H1 (cell line): ENCODE measurements around the gene PPM1N. TPM values are rescaled to one million over a fixed set of nuclear protein-coding genes. Genes with fewer than 3 reads are reported as not detected.

Experiments used
- CTCF ChIA-PET: fragments of 300-600 bp; sonication (Branson Sonifier 250); formaldehyde crosslinking; loops from one replicate; lab custom pipeline; 2021; ENCODE audit not compliant: partially characterized antibody; lab: Charles Lee
- POLR2A ChIA-PET: fragments of 300-600 bp; sonication (Branson Sonifier 250); formaldehyde crosslinking; loops from one replicate; lab custom pipeline; 2021; ENCODE audit warnings: inconsistent platforms; ENCODE audit not compliant: partially characterized antibody; lab: Charles Lee
- DNase-seq, 2 experiments: peaks; one replicate each; pipeline versions ENCODE4 v3.0.0 to v3.0.0-alpha.2; 2010 to 2022; ENCODE audit warnings: low spot score in 2 of 2, low read depth in 1 of 2, mixed read lengths in 1 of 2
- FAIRE-seq: peaks from 2 replicates; lab custom pipeline; 2011; peaks lifted over from hg19 to GRCh38; lab: Jason Lieb, UNC
- H2AFZ ChIP-seq: 2 replicates; pipeline ENCODE4 v1.8.1; 2012; ENCODE audit warnings: low read length, inconsistent platforms
- H2AK5ac ChIP-seq: 2 replicates; pipeline ENCODE4 v1.6.1; 2013; ENCODE audit warnings: low read depth, low read length
- H2BK120ac ChIP-seq: replicated peaks from 2 replicates; pipeline ENCODE3; 2013; ENCODE audit warnings: low read depth, low read length, inconsistent platforms
- H2BK12ac ChIP-seq: 2 replicates; pipeline ENCODE4 v1.6.1; 2013; ENCODE audit warnings: low read depth, low read length
- H2BK15ac ChIP-seq: 2 replicates; pipeline ENCODE4 v1.6.1; 2013; ENCODE audit warnings: low read length
- H2BK20ac ChIP-seq: 2 replicates; pipeline ENCODE4 v1.6.1; 2013; ENCODE audit warnings: low read length
- H2BK5ac ChIP-seq: 2 replicates; pipeline ENCODE4 v1.6.1; 2013; ENCODE audit warnings: low read depth, low read length
- H3K14ac ChIP-seq: 2 replicates; pipeline ENCODE4 v1.6.1; 2013; ENCODE audit warnings: inconsistent platforms; ENCODE audit not compliant: insufficient read length
- H3K18ac ChIP-seq: 2 replicates; pipeline ENCODE4 v1.6.1; 2013; ENCODE audit warnings: low read length; ENCODE audit errors: extremely low read depth
- H3K23ac ChIP-seq: 2 replicates; pipeline ENCODE4 v1.6.1; 2013; ENCODE audit warnings: inconsistent platforms; ENCODE audit not compliant: insufficient read length
- H3K23me2 ChIP-seq: 2 replicates; pipeline ENCODE4 v1.6.1; 2013; ENCODE audit warnings: low read depth, low read length
- H3K27ac ChIP-seq: 2 replicates; pipeline ENCODE4 v1.6.1; 2011; ENCODE audit warnings: low read depth, low read length, inconsistent platforms
- H3K27me3 ChIP-seq, 4 experiments: replicated peaks in 1 of 4; 1 replicate in 1 of 4; 2 replicates in 3 of 4; pipeline versions ENCODE4 v1.6.1 to v1.8.1; 2011 to 2013; ENCODE audit warnings: low read length in 3 of 4, mild to moderate bottlenecking in 3 of 4, inconsistent platforms in 2 of 4, mixed read lengths in 2 of 4, moderate library complexity in 1 of 4; ENCODE audit not compliant: control insufficient read depth in 3 of 4, insufficient read depth in 3 of 4; ENCODE audit errors: extremely low read depth in 1 of 4
- H3K36me3 ChIP-seq, 4 experiments: 2 replicates each; pipeline versions ENCODE4 v1.6.1 to v1.8.1; 2011 to 2013; ENCODE audit warnings: mild to moderate bottlenecking in 4 of 4, low read length in 3 of 4, moderate library complexity in 2 of 4, control low read depth in 1 of 4, inconsistent platforms in 1 of 4; ENCODE audit not compliant: insufficient read depth in 4 of 4, control insufficient read depth in 2 of 4
- H3K4ac ChIP-seq: replicated peaks from 2 replicates; pipeline ENCODE3; 2013; ENCODE audit warnings: low read length, low read depth, mixed read lengths, inconsistent platforms; ENCODE audit not compliant: insufficient read length
- H3K4me1 ChIP-seq, 4 experiments: replicated peaks in 1 of 4; 1 replicate in 1 of 4; 2 replicates in 3 of 4; pipeline versions ENCODE4 v1.6.1 to v1.8.1; 2011 to 2013; ENCODE audit warnings: low read length in 3 of 4, inconsistent platforms in 2 of 4, mixed read lengths in 1 of 4; ENCODE audit not compliant: insufficient read depth in 4 of 4, control insufficient read depth in 3 of 4
- H3K4me2 ChIP-seq, 2 experiments: 2 replicates each; pipeline versions ENCODE4 v1.6.1 to v1.8.1; 2011 to 2013; ENCODE audit warnings: low read depth in 2 of 2, low read length in 2 of 2, control low read depth in 1 of 2, inconsistent platforms in 1 of 2, mild to moderate bottlenecking in 1 of 2; ENCODE audit not compliant: insufficient read depth in 1 of 2
- H3K4me3 ChIP-seq, 4 experiments: fragments of 200-600, 300-600 bp in 1 of 4; sonication (generic), shearing (Covaris generic), sonication (Bioruptor Twin) in 1 of 4; 2 replicates each; pipeline versions ENCODE4 v1.5.1 to v1.8.1; 2011 to 2016; ENCODE audit warnings: low read length in 4 of 4, low read depth in 3 of 4, control low read depth in 2 of 4, inconsistent platforms in 2 of 4, mild to moderate bottlenecking in 2 of 4, mixed read lengths in 1 of 4, moderate library complexity in 1 of 4; ENCODE audit not compliant: insufficient read depth in 2 of 4; ENCODE audit errors: extremely low read depth in 1 of 4
- H3K56ac ChIP-seq: replicated peaks from 2 replicates; pipeline ENCODE3; 2013; ENCODE audit warnings: low read depth, mild to moderate bottlenecking, mixed read lengths, low read length, inconsistent platforms; ENCODE audit not compliant: insufficient read length
- H3K79me1 ChIP-seq: 2 replicates; pipeline ENCODE4 v1.6.1; 2013; ENCODE audit warnings: low read depth, low read length, control low read depth
- H3K79me2 ChIP-seq, 2 experiments: 2 replicates each; pipeline versions ENCODE4 v1.6.1 to v1.8.1; 2012 to 2013; ENCODE audit warnings: low read length in 2 of 2, mild to moderate bottlenecking in 2 of 2, inconsistent platforms in 1 of 2; ENCODE audit not compliant: insufficient read depth in 2 of 2, control insufficient read depth in 1 of 2
- H3K9ac ChIP-seq, 4 experiments: replicated peaks in 1 of 4; 1 replicate in 1 of 4; 2 replicates in 3 of 4; pipeline versions ENCODE4 v1.6.1 to v1.8.1; 2011 to 2013; ENCODE audit warnings: low read depth in 3 of 4, low read length in 3 of 4, control low read depth in 2 of 4, mild to moderate bottlenecking in 2 of 4, moderate library complexity in 2 of 4, inconsistent platforms in 1 of 4; ENCODE audit errors: extremely low read depth in 1 of 4
- H3K9me3 ChIP-seq, 2 experiments: 2 replicates each; pipeline versions ENCODE4 v1.6.1 to v1.8.1; 2012 to 2013; ENCODE audit warnings: mild to moderate bottlenecking in 2 of 2, moderate library complexity in 2 of 2, control low read depth in 1 of 2, inconsistent platforms in 1 of 2, low read depth in 1 of 2, low read length in 1 of 2, mixed read lengths in 1 of 2; ENCODE audit not compliant: insufficient read depth in 2 of 2
- H4K20me1 ChIP-seq, 2 experiments: replicated peaks in 1 of 2; 2 replicates each; pipeline versions ENCODE3 to v1.8.1; 2011 to 2013; ENCODE audit warnings: inconsistent platforms in 2 of 2, low read length in 2 of 2, mild to moderate bottlenecking in 1 of 2; ENCODE audit not compliant: insufficient read depth in 2 of 2, control insufficient read depth in 1 of 2
- H4K5ac ChIP-seq: 2 replicates; pipeline ENCODE4 v1.6.1; 2013; ENCODE audit warnings: low read length, low read depth, mixed read lengths, inconsistent platforms; ENCODE audit not compliant: insufficient read length
- H4K8ac ChIP-seq: 2 replicates; pipeline ENCODE4 v1.8.0; 2013; ENCODE audit warnings: mild to moderate bottlenecking, moderate library complexity, low read length, inconsistent platforms; ENCODE audit not compliant: insufficient read depth; ENCODE audit errors: extremely low read depth
- H4K91ac ChIP-seq: replicated peaks from 2 replicates; pipeline ENCODE3; 2013; ENCODE audit warnings: low read length, mixed read lengths, inconsistent platforms; ENCODE audit not compliant: insufficient read length
- ATF3 ChIP-seq: IDR thresholded peaks from 2 replicates; pipeline ENCODE4 v1.6.1; 2011; ENCODE audit warnings: low read depth, mild to moderate bottlenecking, low read length; ENCODE audit not compliant: insufficient read depth
- E2F6 ChIP-seq: IDR thresholded peaks from 2 replicates; pipeline ENCODE4 v1.6.1; 2012; ENCODE audit warnings: inconsistent platforms
- EGR1 ChIP-seq: IDR thresholded peaks from 2 replicates; pipeline ENCODE4 v1.6.1; 2011; ENCODE audit warnings: low read depth, low read length, borderline replicate concordance
- EP300 ChIP-seq, 2 experiments: IDR thresholded peaks; 1 replicate in 1 of 2; 2 replicates in 1 of 2; pipeline ENCODE4 v1.6.1; 2011 to 2012; ENCODE audit warnings: low read depth in 2 of 2, low read length in 2 of 2, mild to moderate bottlenecking in 2 of 2, borderline replicate concordance in 1 of 2, inconsistent platforms in 1 of 2, moderate library complexity in 1 of 2
- HDAC6 ChIP-seq: IDR thresholded peaks from one replicate; pipeline ENCODE4 v1.7.1; 2012; ENCODE audit warnings: low read depth, mild to moderate bottlenecking, inconsistent platforms, low read length, moderate library complexity
- MAFK ChIP-seq: IDR thresholded peaks from 2 replicates; pipeline ENCODE4 v1.6.1; 2012; ENCODE audit warnings: low read depth, mild to moderate bottlenecking, improper control_type of control experiment, low read length
- SP2 ChIP-seq: IDR thresholded peaks from 2 replicates; pipeline ENCODE4 v1.6.1; 2012; ENCODE audit warnings: mild to moderate bottlenecking, low read length, inconsistent platforms
- SP4 ChIP-seq: IDR thresholded peaks from 2 replicates; pipeline ENCODE4 v1.6.1; 2012; ENCODE audit warnings: low read length, inconsistent platforms
- SRF ChIP-seq: IDR thresholded peaks from 2 replicates; pipeline ENCODE4 v1.6.1; 2011; ENCODE audit warnings: mild to moderate bottlenecking, low read depth, low read length, moderate library complexity
- TAF1 ChIP-seq: IDR thresholded peaks from 2 replicates; pipeline ENCODE4 v1.6.1; 2011; ENCODE audit warnings: mild to moderate bottlenecking, low read depth, low read length
- TCF12 ChIP-seq: IDR thresholded peaks from 2 replicates; pipeline ENCODE4 v1.6.1; 2011; ENCODE audit warnings: low read depth, mild to moderate bottlenecking, low read length
- WGBS, 2 experiments: shearing (Covaris generic) in 1 of 2; methylation state at CpG; one replicate each; pipeline versions ENCODE4 v1.1.6 to v1.1.7; 2013 to 2015; ENCODE audit warnings: low lambda C conversion rate in 2 of 2, mixed read lengths in 2 of 2, inconsistent platforms in 1 of 2, low coverage in 1 of 2, missing lambda C conversion rate in 1 of 2; ENCODE audit not compliant: insufficient replicate concordance in 2 of 2, insufficient coverage in 1 of 2, insufficient read length in 1 of 2; ENCODE audit errors: extremely low coverage in 1 of 2, missing lambda C conversion rate in 1 of 2; 5-methylcytosine and 5-hydroxymethylcytosine counted together
- polyA plus RNA-seq, 7 experiments: library from polyadenylated mRNA; depleted of rRNA in 3 of 7; stranded (reverse) in 5 of 7; unstranded in 2 of 7; fragments of >200 nt in 5 of 7; fragments of 200-250 nt in 2 of 7; gene quantifications; 1 replicate in 5 of 7; 2 replicates in 1 of 7; 4 replicates in 1 of 7; pipeline versions ENCODE4 v1.2.1 to v1.2.3, GENCODE V29; 2011 to 2013; ENCODE audit warnings: missing spikeins in 2 of 7, mixed read lengths in 2 of 7
- total RNA-seq: library from RNA; stranded (reverse); fragmentation: NEBNext Ultra II Directional; extraction: Animal tissue kit (Norgen Biotek cat#: 25700); gene quantifications from 2 replicates; pipeline ENCODE4 v1.2.1, GENCODE V29; 2021

PPM1N gene
- total and polyA plus RNA-seq, 2 of the 8 experiments (the other 6 are each of a cell fraction or from before 2014, with no cell fraction given), result 12.2 to 14.4 TPM

- Histone ChIP-seq H3K9ac (no peak overlapping the region), H3K14ac (no peak overlapping the region), H3K4me3 (no peak overlapping the region), H3K23me2 (no peaks in the 10 kb centered on the region), H3K23ac (no peak overlapping the region), H2BK20ac (no peak overlapping the region), H2AK5ac (no peak overlapping the region), H2BK120ac (no peak overlapping the region), H4K8ac (no peak overlapping the region), H3K4me1 (no peaks in the 10 kb centered on the region), H2BK5ac (no peak overlapping the region), H3K18ac (no peak overlapping the region), H2AFZ (no peak overlapping the region), H4K20me1 (peaks cover 16 to 30% of the 10 kb centered on the region in 2 experiments), H3K79me2 (peaks cover 11 to 42% of the 10 kb centered on the region in 2 experiments; a peak in 3 of 4 replicates), H3K56ac (no peak overlapping the region), H2BK12ac (no peak overlapping the region), H2BK15ac (no peak overlapping the region), H3K27me3 (no peaks in the 10 kb centered on the region), H3K4me2 (no peak overlapping the region), H3K79me1 (peaks cover 24% of the 10 kb centered on the region), H3K4ac (no peak overlapping the region), H3K9me3 (no peaks in the 10 kb centered on the region), H4K5ac (no peak overlapping the region), H4K91ac (no peak overlapping the region), H3K27ac (no peak overlapping the region), H3K36me3 (peaks cover 10 to 37% (median 21%) of the 10 kb centered on the region in 4 experiments)
- FAIRE-seq (no peak), DNase-seq (no peak)
- ChIA-PET POLR2A (interaction anchor here (1.4 kb wide), 1 partner anchor 12 kb away, joined by 3 read pairs; no protein-coding TSS in a partner anchor), CTCF (interaction anchor here (1.1 to 2.9 kb wide), 3 partner anchors 41 to 126 kb away, joined by 5 to 10 read pairs (median 8); no protein-coding TSS in a partner anchor)
- WGBS, 2 experiments, result 93% methylated on average over 7 of the region's 7 CpGs; no CpG with 5 or more reads in 1 of the 2 experiments
- TF ChIP-seq SP4 (no peak), E2F6 (no peak), MAFK (no peak), SP2 (no peak), HDAC6 (no peak), EP300 (IDR thresholded peaks at IDR 0.05; ENCODE audit: borderline replicate concordance in 1 of 2, low read depth in 2 of 2, low read length in 2 of 2) (no peak), SRF (no peak), EGR1 (no peak), TCF12 (no peak), TAF1 (no peak), ATF3 (no peak)
Measured at GRCh38 chr19:45517238-45517637, 19.0 kb downstream of the PPM1N start.
